ENCODE results near the gene ABHD2. TPM values are rescaled to one million over a fixed set of nuclear protein-coding genes. Genes with fewer than 3 reads are reported as not detected.

ABHD2 gene
- total and polyA plus RNA-seq, 9 of the 15 experiments (the other 6 are each of a cell fraction or from before 2014, with no cell fraction given): 16.9 to 99.8 (median 47.5) TPM

DNA sequence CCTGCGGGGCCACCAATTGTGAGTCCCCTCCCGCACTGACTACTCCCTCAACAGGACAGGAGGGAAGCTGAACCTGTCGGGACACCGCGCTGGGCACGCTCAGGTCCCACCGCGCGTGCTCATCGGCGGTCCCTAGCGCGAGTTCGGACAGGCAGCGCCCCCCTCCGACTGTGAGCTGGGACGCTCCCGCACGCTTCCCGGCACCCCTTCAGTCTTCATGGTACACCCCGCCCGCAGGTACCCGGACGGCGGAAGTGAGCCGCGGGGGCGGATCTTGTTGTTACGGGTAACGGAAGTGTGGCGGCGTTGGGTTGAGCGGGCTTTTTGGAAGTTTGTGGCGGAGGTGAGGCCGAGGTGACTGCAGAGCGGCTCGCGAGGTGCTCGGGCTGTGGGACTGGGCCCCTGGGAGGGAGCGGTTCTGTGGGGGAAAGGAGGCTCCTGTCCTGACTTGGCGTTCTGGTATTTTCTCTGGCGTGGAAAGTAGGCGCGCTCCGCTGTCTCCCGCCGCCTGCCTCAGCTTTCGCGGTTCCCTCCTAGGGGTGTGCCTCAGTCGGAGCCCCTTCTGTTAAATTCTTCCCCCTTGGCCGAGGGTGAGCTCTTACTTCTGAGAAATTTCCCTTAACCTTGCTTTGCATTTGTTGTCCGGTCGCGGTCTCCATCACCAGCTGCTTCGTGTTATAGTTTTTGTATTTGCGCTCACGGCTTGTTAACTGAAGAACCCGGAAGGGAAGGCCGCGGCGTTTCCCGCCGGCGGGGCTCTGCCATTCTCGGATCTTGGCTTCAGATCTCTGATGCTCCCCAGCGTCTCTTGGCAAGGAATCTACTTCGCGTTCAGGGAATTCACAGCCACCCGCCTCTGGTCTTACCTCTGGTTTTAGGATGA, 155.7 kb downstream of the ABHD2 start, which contains the start of gene FANCI (continued):
- TF ChIP-seq OTX1 (CRISPR knock-in tag; IDR thresholded peaks at IDR 0.05): no peak
- TF ChIP-seq ELF2 (CRISPR knock-in tag; IDR thresholded peaks at IDR 0.05): peak; percentile 50; the same call in 1 of the 2 replicates
- TF ChIP-seq, protein P1, sequence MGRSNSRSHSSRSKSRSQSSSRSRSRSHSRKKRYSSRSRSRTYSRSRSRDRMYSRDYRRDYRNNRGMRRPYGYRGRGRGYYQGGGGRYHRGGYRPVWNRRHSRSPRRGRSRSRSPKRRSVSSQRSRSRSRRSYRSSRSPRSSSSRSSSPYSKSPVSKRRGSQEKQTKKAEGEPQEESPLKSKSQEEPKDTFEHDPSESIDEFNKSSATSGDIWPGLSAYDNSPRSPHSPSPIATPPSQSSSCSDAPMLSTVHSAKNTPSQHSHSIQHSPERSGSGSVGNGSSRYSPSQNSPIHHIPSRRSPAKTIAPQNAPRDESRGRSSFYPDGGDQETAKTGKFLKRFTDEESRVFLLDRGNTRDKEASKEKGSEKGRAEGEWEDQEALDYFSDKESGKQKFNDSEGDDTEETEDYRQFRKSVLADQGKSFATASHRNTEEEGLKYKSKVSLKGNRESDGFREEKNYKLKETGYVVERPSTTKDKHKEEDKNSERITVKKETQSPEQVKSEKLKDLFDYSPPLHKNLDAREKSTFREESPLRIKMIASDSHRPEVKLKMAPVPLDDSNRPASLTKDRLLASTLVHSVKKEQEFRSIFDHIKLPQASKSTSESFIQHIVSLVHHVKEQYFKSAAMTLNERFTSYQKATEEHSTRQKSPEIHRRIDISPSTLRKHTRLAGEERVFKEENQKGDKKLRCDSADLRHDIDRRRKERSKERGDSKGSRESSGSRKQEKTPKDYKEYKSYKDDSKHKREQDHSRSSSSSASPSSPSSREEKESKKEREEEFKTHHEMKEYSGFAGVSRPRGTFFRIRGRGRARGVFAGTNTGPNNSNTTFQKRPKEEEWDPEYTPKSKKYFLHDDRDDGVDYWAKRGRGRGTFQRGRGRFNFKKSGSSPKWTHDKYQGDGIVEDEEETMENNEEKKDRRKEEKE (IDR thresholded peaks at IDR 0.05; ENCODE audit: borderline replicate concordance in 1 of 2, control insufficient read depth in 1 of 2, low read depth in 2 of 2, low read length in 1 of 2): peak in 1 of 2 experiments; percentile 86; a peak in 1 of 4 replicates
- no peak for TF ChIP-seq ZNF707 (CRISPR knock-in tag; conservative IDR thresholded peaks at IDR 0.05)
- peak; percentile 58; the same call in 1 of the 2 replicates for TF ChIP-seq ESRRA (IDR thresholded peaks at IDR 0.05; ENCODE audit: borderline replicate concordance, low read depth)
- no peak for TF ChIP-seq ZNF766 (CRISPR knock-in tag; conservative IDR thresholded peaks at IDR 0.05)
- TF ChIP-seq, protein P2, sequence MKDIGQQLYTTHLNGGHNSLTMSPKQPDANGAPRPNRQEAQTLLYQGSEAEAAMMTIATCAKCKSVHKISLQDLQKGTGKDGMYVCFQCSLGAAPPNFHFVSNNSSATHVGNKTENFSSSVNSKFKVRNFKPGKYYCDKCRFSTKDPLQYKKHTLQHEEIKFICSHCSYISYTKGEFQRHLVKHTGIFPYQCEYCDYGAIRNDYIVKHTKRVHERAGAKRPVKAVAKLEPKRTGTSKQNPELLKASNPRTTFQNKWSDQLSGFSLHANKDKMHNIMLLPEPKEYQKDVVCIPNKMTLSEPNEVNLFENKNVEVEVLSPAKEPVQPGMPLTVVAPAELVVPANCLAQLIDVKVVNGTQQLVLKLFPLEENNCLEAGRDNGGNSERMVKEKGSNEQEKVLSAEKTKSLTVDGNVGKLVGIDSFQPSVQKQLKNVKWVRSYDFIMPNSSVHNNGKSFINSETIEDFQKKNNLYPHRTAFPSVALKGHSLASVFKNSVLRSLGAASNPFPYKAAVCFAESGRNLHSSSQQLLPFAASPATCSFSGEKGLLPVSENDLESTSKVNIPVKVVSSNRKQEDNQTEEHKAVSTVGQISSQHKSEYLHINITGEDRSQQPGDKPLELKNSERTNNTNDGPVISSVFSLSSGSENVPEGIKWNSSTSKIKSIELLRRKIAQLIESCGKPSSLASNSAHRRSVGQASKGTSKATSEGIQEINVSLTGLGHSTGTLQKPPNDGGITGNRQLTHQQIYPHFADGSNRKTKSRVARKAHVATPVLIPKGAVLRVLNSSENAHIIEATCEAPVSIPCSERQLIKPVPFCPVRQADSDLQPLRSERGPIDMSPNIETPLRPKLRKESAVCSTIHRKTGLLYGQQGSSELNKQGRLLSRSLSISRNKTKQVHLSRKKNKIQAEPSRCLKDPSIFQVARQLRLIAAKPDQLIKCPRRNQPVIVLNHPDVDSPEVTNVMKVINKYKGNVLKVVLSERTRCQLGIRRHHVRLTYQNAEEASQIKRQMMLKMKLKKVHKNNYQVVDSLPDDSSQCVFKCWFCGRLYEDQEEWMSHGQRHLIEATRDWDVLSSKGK (CRISPR knock-in tag; IDR thresholded peaks at IDR 0.05): no peak
- TF ChIP-seq E2F3 (CRISPR knock-in tag; IDR thresholded peaks at IDR 0.05): 0 out of 2 replicates have a peak, but pooled peaks have one; percentile 51
- peak; percentile 86 for TF ChIP-seq TFAP4 (CRISPR knock-in tag; IDR thresholded peaks at IDR 0.05; ENCODE audit: borderline replicate concordance)
- peak; percentile 99 for TF ChIP-seq SAP30 (IDR thresholded peaks at IDR 0.05; ENCODE audit: borderline replicate concordance, insufficient read depth, low read depth, low read length, poor library complexity, severe bottlenecking)
- no peak for TF ChIP-seq ZNF134 (CRISPR knock-in tag; conservative IDR thresholded peaks at IDR 0.05)
- TF ChIP-seq ZNF780A (CRISPR knock-in tag; IDR thresholded peaks at IDR 0.05): no peak
- TF ChIP-seq ZNF57 (CRISPR knock-in tag; IDR thresholded peaks at IDR 0.05): no peak
- peak; percentile 100 for TF ChIP-seq FOXP1 (CRISPR knock-in tag; IDR thresholded peaks at IDR 0.05)
- no peak for TF ChIP-seq ZNF717 (CRISPR knock-in tag; IDR thresholded peaks at IDR 0.05)
- TF ChIP-seq, protein P3, sequence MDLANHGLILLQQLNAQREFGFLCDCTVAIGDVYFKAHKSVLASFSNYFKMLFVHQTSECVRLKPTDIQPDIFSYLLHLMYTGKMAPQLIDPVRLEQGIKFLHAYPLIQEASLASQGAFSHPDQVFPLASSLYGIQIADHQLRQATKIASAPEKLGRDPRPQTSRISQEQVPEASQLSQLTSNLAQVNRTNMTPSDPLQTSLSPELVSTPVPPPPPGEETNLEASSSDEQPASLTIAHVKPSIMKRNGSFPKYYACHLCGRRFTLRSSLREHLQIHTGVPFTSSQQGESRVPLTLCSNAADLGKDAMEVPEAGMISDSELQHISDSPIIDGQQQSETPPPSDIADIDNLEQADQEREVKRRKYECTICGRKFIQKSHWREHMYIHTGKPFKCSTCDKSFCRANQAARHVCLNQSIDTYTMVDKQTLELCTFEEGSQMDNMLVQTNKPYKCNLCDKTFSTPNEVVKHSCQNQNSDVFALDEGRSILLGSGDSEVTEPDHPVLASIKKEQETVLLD (IDR thresholded peaks at IDR 0.05): peak; percentile 65
